ENCODE results near the gene BCKDHA.

GRCh38 chr19:41392775-41393174, 4.8 kb upstream of the BCKDHA start:
- no peak for TF ChIP-seq CTCF (IDR thresholded peaks at IDR 0.05)
- no peak for TF ChIP-seq POLR2AphosphoS5 (IDR thresholded peaks at IDR 0.05)
- no peak for TF ChIP-seq POLR2A (IDR thresholded peaks at IDR 0.05)
- no peak for TF ChIP-seq EP300 (IDR thresholded peaks at IDR 0.05)
